ENCODE results near the gene CHST8.

CHST8 gene

DNA sequence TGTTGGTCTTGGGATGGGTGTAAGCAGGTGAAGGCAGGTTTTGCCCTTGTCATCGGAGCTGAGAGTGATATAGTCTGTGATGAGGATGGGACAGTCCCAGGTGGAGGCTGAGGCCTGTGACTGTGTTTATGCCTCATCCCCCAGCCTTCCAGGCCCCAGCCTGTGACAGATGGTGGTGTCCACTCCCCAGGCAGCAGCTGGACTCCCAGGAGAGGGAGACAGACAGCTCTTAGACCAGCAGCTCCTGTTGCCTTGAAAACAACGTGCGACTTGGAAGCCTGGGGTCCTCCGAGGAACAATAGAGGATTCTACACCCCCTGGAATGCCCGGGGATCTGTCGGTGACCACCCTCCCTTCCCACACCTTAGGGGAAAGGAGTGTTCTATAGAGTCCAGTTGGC lies 63.8 kb downstream of the CHST8 start:
- no peak for DNase-seq
- TF ChIP-seq, protein P1, sequence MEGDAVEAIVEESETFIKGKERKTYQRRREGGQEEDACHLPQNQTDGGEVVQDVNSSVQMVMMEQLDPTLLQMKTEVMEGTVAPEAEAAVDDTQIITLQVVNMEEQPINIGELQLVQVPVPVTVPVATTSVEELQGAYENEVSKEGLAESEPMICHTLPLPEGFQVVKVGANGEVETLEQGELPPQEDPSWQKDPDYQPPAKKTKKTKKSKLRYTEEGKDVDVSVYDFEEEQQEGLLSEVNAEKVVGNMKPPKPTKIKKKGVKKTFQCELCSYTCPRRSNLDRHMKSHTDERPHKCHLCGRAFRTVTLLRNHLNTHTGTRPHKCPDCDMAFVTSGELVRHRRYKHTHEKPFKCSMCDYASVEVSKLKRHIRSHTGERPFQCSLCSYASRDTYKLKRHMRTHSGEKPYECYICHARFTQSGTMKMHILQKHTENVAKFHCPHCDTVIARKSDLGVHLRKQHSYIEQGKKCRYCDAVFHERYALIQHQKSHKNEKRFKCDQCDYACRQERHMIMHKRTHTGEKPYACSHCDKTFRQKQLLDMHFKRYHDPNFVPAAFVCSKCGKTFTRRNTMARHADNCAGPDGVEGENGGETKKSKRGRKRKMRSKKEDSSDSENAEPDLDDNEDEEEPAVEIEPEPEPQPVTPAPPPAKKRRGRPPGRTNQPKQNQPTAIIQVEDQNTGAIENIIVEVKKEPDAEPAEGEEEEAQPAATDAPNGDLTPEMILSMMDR (IDR thresholded peaks at IDR 0.05; ENCODE audit: low read depth, low read length, missing control alignments) = no peak
- Histone ChIP-seq H3K27me3 (replicated peaks) (peaks cover 9% of the 10 kb centered on the region), H3K4me3 (ENCODE audit: low read depth, low read length) (no peak overlapping the region), H3K27ac (no peak overlapping the region), H3K36me3 (replicated peaks) (no peaks in the 10 kb centered on the region)
- in situ Hi-C loops (cut with HindIII; ENCODE audit: low pct_ligation_motif_present, low sequenced_read_pairs) = no loop called here

DNA sequence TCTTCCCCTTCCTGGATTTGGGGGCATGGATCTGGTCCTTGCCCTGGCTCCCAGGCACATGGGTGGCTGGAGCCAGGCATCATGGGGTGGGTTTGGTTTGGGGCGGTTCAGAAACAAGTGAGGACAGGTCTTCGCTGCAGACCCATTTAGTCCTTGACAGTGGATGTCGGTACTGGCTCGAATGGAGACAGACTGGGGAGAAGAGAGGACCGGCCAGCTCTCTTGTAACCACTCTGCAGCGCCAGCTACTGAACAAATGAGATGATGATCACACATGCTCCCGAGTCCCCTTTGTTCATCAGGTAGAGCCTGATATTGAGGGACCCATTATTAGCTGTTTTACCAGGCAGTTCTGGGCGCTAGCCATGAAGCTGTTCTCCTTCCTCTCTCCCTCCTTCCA lies 64.5 kb downstream of the CHST8 start:
- TF ChIP-seq, protein P1 (IDR thresholded peaks at IDR 0.05; ENCODE audit: low read depth, low read length, missing control alignments) = no peak
- no peaks in the 10 kb centered on the region for H3K36me3 ChIP-seq (replicated peaks)

DNA sequence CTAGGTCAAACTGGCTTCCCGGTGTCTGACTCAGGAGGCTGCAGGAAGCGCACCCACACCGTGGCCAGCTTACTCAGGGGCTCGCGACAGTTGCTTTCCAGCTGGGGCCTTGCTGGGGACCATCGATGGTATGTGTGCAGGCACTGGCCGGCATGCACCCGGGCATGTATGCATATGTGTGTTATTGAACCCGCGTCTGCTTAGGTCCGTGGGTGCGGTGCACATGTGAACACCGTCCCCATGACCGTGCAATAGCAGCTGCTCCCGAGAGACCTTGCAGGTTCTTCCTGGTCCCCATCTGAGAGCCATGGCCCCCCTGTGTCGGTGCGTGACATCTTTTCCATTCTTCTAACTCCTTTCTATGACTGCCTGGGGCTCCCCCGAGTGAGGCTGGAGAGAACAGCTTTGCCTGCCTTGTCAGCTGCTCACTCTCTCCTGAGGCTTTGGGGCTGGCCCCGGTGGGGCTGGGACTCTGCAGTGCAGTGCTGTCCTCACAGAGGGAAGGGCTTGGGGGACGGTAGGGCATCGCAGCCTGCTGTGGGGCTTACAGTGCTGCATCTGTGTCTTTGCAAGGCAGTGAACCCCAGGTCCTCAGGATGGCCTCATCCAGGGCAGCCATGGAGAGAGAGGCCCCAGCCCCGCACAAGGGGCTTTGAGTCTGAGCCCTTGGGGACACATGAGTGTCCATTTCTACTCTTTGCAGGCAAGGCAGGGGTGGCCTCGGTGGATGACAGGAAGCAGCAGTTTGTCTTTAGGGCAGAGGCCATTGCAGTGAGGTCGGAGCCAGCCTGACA lies 65.1 kb downstream of the CHST8 start:
- H3K36me3 ChIP-seq (replicated peaks) = no peaks in the 10 kb centered on the region
- no peak overlapping the region for H3K4me3 ChIP-seq (ENCODE audit: low read depth, low read length)
- H3K27me3 ChIP-seq (replicated peaks) = peaks cover 9% of the 10 kb centered on the region
- no peak for DNase-seq
- TF ChIP-seq, protein P1 (IDR thresholded peaks at IDR 0.05; ENCODE audit: low read depth, low read length, missing control alignments) = no peak
- no peak overlapping the region for H3K27ac ChIP-seq
- in situ Hi-C loops (cut with HindIII; ENCODE audit: low pct_ligation_motif_present, low sequenced_read_pairs) = no loop called here

More for the DNA sequence above, 64.5 kb downstream of the CHST8 start:
- Histone ChIP-seq H3K4me3 (ENCODE audit: low read depth, low read length) (no peak overlapping the region), H3K27me3 (replicated peaks) (peaks cover 9% of the 10 kb centered on the region), H3K27ac (no peak overlapping the region)
- DNase-seq = no peak
- in situ Hi-C loops (cut with HindIII; ENCODE audit: low pct_ligation_motif_present, low sequenced_read_pairs) = no loop called here

DNA sequence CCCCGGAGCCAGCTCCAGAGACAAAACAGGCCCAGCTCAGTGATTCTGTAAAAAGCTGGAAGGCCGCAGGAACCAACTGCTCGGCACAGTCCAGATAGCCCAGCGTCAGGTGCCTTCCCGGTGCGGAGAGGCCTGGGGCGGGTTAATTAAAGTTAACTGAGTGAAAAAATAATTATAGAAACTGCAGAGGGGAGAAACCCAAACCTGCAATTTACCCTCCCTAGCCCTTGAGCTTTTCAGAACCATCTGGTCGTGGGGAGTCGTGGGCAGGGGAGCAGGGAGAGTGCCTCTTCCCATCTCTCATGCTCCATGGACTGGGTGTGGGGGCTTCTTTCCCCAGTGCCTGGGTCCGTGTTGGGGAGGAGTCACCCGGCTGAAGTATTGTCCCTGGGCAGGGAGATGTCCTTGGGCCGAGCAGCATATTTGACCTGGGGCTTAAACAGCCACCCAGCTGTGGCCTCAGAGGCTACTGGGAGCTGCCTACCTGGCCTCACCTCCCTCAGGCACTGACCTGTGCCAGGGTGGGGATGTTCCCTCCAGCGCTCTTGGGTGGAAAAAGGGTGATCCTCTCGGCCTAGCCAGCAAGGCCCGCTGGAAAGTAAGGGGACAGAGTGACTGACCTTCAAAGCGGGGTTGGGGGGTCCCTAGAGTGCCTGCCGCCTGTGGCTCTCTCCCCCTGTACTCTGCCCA lies 65.9 kb downstream of the CHST8 start:
- Histone ChIP-seq H3K4me3 (ENCODE audit: low read depth, low read length) (no peak overlapping the region), H3K27ac (no peak overlapping the region), H3K27me3 (replicated peaks) (peaks cover 9% of the 10 kb centered on the region), H3K36me3 (replicated peaks) (no peaks in the 10 kb centered on the region)
- no peak for DNase-seq
- TF ChIP-seq, protein P1 (IDR thresholded peaks at IDR 0.05; ENCODE audit: low read depth, low read length, missing control alignments) = no peak
- in situ Hi-C loops (cut with HindIII; ENCODE audit: low pct_ligation_motif_present, low sequenced_read_pairs) = no loop called here

DNA sequence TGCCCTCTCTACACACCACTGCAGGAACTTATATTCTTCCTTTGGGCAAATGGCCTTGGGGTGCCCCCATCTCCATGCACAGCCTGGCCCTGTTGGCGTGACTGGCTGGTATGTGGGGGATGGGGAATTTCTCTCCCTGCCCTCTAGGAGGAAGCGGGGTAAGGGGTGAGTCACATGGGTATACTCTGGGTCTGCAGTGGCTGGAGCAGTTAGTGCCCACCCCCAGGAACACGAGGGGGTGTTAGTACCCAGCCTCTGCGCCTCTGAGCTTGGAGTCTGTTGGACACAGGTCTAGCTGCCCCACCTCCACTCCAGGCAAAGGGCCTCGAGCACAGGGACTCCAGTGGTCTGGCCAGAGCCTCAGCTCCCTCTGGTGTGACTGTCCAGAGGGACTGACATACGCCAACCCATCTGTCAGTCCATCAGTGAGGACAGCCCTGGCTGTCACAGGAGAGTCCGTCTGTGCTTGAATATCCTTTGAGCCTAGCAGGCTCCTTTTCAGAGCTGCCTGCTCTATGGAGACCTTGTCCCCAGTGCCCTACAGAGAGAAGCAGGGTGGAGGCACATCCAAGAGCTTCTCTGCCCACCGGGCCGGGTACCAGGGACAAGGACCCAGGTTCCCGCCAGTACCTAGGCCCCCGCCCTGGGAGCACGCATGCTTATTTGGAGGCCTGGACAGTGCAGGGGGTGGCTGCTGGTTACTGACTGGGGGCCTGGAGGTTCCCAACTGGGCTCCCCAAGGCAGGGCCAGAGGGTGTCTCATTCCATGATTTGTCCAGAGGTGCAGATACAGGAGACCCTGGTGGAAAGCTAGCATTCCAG lies 66.6 kb downstream of the CHST8 start:
- no peak overlapping the region for H3K4me3 ChIP-seq (ENCODE audit: low read depth, low read length)
- no peaks in the 10 kb centered on the region for H3K36me3 ChIP-seq (replicated peaks)
- TF ChIP-seq, protein P1 (IDR thresholded peaks at IDR 0.05; ENCODE audit: low read depth, low read length, missing control alignments) = no peak
- in situ Hi-C loops (cut with HindIII; ENCODE audit: low pct_ligation_motif_present, low sequenced_read_pairs) = no loop called here
- no peak overlapping the region for H3K27ac ChIP-seq
- H3K27me3 ChIP-seq (replicated peaks) = peaks cover 9% of the 10 kb centered on the region
- no peak for DNase-seq
